HG02610 (cell line): ENCODE measurements around the gene PLEKHG4B.

Source experiments
- ATAC-seq: cut with Tn5 transposase; IDR thresholded peaks from one replicate; pipeline ENCODE4 v1.9.1; 2021; ENCODE audit warnings: mild to moderate bottlenecking, moderate library complexity; ENCODE audit not compliant: unreplicated experiment

The PLEKHG4B gene

DNA sequence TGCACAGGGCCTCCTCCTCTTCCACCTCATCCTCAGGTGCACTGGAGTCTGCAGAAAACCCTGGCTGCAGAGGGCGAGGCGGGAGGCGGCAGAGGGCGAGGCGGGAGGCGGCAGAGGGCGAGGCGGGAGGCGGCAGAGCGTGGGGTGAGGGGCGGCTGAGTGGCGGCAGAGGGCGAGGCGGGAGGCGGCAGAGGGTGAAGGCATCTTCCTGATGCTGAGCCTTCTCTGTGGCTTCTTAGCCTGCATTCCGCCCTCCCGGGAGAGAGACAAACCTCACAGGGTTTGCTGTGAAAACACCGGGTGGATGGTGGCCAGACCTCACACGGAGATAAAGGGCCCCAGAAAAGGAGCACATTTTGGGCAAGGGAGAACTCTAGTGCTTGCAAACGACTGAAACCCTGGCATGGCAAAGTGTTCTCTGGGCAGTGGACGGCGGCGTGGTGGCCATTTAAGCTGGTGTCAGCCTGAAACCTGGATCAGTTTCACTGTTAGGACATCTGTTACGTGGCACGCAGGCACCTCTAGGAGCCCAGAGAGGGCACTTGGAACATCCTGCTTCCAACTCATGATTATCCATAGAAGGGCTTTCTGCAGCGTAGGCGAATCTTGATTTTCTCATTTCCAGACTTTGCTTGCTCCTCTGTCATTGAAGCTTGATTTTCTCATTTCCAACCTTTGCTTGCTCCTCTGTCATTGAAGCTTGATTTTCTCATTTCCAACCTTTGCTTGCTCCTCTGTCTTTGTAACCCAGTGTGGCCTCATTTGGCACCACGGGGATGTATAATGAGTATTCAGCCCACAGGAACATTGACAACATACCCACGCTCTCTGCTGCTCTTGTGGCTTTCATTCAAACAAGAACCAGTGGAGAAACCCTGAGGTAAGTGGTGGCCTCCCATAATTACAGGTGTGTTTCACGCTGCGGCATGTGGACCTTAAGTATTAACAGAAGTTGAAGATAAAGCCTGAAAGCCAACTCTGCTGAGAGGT is 16.3 kb upstream of the PLEKHG4B start:
- no peak for ATAC-seq

DNA sequence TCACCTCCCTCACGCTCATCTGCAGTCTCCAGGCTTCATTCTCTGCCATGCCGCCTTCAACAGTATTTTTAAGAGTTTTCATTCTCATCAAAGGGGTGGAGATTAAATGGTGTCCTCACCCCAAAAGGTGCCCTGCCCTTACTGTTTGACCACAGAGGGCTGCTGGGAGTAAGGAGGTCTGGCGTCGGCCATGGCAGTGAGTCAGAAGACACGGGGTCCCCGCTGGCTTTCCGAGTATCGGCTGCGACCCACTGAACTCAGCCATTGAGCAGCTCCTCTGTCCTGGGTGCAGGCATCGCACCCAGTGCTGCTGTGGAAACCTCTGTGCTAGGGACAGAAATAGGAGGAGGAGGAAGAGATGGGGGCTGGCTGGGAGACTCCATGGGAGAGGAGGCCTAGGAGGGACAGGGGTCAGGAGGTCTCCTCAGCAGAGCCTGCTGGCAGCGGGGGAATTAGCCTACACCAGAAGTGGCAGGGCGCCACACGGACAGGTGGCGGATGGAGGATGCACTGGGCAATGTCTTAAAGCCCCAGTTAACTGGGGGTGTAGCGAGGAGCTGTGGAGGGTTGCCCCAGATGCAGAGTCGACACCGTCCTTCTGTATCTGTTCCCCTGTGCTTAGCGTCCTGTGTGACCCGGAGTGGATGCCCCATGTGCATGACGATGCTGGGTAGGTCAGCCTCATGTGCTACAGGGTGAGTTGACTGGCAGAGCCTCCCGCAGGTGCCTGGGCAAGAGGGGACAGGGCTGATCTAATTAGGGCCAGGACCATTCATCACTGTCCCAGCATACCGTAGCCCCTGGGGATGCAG is 15.4 kb upstream of the PLEKHG4B start:
- no peak for ATAC-seq

DNA sequence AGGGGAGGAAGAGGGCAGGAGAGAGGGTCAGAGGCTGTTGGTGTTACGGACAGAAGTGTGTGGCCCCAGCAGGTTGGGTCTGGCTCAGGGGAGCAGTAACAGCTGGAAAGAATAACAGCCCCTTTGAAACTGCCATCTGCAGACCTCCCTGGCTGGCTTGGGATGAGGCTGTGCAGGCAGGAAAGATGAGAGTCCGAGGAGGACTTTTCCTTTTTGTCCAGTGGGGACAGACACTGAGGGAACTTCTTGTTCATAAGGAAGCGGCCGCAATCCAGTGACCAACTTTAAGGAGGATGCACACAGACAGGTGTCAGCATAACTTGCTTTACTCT is 14.8 kb upstream of the PLEKHG4B start:
- no peak for ATAC-seq

DNA sequence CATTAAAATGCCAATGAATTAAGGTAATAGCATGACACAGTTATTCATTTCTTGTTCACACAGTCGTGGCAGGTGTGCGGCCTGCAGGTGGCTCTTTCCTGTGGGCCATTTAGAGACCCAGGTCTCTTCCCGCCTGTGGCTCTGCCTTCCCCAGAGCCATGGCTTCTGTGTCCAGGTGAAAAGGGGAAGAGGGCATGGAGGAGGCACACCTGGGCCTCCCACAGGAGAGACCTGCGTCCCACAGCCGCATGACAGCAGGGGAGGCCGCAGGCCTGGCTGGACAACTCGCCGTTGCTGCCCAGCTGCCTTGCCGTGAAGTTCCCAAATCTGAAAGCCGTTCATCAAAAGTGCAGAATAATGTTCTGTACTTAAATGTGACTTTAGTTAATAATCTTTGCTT is 14.4 kb upstream of the PLEKHG4B start:
- ATAC-seq: no peak

DNA sequence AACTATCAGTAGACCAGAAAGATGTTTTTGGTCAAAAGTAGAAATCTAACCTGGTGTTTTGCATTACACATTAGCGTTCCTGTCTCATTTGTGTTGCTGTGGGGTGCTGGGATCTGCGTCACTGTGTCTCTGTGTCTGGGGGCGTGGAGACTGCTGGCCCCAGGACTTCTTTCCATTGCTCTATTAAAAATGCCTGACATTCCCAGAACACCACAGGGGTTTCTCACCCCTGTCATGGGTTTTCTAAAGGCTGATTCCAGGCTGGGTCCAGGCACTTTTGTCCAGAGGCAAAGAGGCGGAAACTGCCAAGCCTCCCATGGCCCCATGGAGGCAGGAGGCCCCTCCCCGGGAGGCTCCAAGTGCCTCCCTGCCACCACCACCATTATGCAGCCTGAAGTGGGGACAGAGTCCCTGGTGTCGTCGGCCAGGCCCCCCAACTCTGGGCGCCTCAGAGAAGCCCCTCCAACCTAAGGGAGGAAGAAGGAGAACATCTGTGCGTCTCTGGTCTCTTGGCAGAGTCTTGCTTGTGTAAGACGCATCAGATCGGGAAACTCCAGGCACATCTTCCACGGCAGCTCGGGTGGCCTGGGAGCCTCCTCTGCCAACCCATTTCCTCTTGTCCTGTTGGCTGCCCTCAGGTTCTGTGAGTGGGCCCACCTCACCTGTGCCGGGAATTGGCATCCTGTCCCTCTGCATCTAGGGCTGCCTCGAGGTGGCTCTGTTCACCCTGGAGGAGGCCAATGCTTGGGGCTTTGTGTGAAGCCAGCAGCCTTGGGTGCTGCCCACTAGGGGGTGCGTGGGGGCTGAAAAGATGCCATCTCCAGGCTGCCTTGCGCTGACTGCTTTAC is 13.8 kb upstream of the PLEKHG4B start:
- ATAC-seq: no peak

DNA sequence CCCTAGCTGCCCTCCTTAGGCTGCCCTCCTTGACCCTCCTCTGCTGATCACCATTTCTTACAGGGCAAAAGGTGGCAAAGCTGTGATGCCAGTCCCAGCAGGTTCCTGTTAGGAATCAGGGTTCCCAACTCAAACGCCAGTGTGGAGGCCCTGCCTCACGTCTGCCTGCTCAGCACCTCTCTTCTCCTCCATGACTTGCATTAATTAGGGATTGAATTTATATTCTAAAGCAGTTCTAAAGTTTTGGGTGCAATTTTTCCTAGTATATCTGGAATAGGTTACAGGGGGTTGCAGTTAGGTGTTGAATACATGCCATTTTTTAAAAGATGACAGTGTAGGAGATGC is 13.2 kb upstream of the PLEKHG4B start:
- ATAC-seq: no peak

DNA sequence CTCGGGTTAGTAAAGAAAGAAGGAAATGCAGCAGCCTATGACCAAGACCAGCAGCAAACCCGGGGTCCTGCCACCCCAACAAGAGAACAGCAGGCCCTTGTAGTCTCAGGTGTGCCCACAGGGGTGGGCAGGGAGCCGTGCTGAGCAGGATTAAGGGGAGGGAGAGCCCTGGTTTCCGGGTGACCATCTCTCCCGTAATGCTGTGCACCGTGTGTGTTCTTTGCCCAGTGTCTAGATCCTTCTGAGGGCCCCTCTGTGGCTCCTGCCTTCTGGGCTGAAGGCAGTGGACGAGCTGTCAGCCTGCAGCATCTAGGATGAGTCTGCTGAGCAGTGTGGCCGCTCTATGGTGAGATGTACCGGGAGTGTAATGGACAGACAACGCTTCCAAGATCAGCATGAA is 12.7 kb upstream of the PLEKHG4B start:
- ATAC-seq: no peak

DNA sequence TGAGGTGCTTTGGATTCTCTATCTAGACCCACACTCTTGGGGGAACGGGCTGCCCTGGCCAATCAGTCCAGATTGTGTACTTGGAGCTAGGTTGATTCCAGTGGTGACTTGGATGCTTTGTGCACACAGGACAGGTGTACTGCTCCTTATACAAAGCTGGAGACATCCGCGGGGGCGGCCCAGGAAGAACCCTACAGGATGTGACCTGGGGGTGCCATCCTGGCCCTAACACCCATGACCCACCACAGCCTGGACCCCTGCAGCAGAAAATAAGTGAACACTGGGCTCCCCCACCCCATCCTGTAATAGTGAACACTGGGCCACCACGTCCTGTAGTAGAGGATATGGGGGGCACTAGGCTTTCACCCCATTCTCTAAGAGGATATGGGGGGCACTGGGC is 12.1 kb upstream of the PLEKHG4B start:
- no peak for ATAC-seq

DNA sequence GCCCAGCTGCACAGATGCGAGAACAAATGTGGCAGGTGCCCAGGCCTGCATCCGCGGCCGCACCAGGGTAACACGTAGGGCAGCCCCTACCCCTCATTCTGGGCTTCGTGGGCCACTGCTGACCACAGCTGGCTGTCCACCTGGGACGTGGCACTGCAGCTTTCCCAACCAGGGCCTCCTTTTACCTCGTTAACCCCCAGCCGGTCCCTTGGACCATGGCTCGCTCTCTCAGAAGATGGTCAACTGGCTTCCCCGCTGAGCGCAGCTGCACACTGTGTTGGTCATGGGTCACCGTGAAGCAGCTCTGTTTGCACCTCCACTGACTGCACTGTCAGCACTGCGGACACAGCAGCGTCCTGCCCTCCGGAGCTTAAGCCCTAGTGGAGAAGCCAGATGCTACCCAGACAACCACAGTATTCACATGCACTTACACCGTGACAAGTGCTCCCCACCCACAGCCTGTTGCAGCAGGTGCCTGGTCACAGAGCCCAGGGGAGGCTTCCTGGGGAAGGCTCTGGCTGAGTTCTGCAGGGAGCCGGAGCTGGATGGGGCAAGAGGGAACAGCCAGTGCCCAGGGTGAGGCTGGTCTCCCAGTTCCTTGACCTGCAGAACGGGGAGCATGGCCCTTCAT is 10.5 kb upstream of the PLEKHG4B start:
- ATAC-seq: no peak

DNA sequence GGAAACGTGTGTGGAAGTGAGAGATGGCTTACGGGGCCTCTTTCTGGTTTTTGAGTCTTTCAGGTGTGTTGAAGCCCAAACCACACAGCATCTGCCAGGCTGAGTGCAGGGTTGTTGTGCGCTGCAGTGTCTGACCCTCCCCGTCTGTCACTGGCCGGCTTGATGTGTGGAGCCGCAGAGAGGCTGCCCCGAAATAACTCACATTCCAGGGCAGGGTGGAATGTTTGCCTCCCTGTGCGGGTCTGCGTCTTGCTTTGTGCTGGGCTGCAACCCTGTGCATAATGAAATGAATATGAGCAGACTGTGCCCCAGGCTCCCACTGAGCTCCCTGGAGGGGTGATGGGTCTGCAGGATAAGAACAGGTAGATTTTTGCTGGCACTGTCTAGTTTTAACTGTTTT is 9.9 kb upstream of the PLEKHG4B start:
- ATAC-seq: no peak

DNA sequence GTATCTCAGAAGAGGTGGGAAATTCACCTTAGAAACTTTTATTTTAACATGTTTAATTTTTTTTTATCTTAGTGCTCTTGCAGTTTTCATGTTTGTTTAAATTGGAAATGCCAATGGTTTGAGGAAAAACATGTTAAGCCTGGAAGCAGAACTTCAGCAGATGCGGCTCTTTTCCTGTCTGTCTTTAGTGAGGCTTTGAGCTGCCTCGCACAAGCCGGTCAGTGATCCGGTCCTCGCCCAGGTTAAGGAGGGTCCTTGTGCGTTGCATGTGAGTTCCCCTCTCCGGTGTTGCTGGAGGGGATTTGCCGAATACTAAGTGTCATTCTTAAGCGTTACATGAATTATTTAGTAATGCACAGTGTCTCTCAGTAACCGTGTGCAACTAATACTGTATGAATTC is 9.4 kb upstream of the PLEKHG4B start:
- ATAC-seq: no peak

DNA sequence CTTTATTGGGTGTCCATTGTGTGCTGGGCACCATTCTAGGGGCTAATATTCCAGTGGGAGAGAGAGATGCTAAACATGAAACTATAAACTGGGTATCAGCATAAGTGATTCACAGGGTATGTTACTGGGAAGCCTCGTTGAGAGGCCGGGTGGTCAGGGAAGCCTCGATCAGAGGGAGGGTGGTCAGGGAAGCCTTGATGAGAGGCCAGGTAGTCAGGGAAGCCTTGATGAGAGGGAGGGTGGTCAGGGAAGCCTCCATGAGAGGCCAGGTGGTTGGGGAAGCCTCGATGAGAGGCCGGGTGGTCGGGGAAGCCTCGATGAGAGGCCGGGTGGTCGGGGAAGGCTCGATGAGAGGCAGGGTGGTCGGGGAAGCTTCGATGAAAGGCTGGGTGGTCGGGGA is 8.9 kb upstream of the PLEKHG4B start:
- no peak for ATAC-seq

DNA sequence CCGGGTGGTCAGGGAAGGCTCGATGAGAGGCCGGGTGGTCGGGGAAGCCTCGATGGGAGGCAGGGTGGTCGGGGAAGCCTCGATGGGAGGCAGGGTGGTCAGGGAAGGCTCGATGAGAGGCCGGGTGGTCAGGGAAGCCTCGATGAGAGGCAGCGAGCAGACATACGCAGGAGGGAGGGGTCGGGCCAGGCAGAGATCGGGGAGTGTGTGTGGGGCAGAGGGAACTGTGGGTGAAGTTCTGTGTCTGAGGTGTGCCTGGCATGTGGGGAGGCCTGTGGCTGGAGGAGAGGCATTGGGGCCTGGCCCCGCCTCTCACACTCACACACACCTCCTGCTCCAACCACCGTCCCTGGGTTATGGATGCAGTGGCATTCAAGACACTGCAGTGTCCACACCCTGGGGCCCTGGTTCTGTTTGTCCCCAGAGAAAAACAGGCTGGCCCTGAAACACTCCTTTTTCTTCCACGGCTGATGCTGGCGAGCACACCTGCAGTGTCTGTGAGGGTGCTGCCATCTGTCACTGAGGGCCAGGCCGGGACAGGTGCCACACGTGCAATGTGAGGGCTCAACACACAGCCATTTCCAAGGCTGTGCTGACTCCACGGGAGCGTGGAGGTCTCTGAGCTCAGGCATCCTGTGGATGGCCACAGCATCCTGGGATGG is 6.5 kb upstream of the PLEKHG4B start:
- ATAC-seq: no peak

DNA sequence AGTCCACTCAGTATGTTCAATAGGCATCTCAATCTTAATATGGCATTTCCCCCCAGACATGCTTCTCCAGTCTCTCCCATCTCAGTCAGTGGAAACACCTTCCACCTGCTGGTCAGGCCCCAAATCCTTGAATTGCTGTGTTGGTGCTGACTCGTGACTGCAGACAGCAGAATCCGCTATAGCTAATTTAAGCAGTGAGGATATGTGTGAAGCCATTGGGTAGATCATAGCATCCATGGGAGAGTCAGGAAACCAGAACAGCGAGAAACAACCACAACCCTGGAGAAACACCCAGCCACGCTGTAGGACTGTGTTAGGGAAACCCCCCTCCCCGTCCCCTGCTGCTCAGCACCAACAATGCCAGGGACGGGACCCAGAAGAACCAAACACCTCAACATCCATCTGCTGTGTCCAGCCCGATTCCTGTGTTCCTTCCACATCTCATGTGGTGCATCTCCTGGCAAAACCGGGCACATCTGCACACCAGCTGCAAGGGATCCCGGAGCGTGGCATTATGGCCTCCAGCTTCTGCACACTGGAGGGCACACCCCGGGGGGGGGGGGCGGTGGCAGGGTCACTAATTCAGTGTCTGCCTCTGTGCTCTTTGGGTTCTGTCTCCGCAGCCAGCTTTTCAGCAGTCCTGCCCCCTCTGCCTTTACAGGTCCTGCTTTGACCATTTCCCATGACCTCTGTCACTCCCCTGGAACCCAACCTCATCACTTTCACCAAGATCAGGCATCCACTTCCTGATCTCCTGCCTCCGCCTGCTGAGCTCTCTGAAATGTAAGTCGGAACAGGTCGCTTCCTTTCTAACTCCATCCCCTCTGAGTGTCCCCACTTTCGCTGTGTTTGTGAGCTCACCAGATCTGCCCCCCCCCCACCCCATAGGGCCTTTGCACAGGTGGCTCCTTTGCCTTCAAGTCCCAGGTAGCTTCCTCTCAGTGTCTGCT is 2.4 kb upstream of the PLEKHG4B start:
- ATAC-seq: no peak

DNA sequence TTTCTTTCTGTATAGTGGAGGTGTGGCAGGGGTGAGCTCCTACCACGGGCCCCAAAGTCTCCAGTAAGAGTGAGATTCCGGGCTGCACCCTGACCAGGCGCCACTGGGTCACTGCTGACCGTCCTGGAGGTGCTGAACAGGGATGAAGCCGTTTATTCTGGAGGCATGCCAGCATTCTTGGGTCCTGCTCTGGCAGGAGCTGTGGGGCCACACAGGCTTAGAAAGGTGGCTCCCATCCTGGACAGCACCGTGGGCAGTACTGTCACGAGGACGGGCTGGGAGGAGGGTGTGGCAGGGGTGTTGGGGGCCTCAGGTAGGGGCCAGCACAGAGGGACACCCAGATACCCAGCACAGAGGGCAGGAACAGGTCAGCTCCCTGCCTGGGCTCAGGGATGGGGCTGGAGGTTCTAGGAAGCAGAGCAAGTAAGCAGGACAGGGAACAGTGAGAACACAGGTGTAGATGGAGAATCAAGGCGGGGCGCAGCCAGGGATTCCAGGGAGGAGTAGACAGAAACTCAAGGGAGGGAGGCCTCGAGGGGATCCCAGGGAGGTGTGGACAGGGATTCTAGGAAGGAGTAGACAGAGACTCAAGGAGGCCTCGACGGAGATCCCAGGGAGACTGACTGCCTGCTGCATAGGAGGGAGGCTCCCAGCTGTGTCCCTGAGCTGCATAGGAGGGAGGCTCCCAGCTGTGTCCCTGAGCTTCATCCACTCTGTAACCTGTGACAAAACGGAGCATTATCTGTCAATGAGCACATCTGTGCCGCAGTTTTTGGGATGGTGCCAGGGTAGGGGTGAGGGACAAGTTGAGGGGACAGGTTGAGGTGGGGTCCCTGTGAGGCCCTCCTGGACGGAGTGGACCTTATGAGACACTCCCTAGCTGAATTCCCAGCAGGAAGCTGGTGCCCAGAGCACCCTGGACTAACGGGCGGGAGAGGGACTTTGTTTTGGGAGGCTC is 1.1 kb upstream of the PLEKHG4B start:
- ATAC-seq: no peak

DNA sequence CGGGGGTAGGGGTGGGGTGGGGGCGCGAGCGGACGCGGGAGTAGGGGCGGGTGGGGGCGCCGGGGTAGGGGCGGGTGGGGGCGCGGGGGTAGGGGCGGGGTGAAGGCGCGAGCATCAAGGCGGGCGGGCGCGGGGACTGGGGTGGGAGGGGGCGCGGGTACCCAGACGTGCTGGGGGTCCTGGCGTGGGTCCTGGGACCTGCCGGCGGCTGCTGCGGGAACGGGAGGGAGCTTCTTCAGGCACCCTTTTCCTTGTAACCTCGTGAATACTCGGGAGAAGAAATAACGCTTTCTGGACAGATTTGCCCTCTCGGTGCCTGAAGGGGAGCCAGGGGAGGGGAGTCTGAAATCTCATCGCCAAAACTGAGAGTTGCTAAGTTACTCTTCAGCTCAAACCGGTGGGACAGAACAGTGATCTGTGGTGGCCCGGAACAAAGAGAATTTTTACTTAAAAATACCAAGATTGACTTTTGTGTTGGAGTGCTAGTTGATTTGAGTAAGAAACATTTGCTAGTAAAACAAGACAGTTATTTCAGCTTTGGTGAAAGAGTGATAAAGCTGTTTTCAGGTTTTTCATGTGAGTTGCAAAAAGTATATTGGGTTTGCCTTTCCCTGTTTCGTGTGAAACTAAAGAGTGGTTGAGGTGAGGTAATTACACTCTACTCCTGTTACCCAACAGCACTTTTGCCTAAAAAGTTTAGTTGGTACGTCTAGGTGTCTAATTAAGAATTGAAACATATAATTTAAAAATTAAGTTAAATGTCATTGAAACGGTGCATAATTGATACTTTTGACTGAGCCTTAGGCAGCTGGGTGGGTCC is 643 bp downstream of the PLEKHG4B start:
- no peak for ATAC-seq
